Measurements from ENCODE around the gene LARP4B.
"Not testable (repeated sequence)": the region's sequence is repeated elsewhere in the genome, so short reads cannot be mapped to it uniquely, and the experiment has no call there.

Gene LARP4B

GRCh38 chr10:955820-956217 lies 24.3 kb upstream of the LARP4B start:
- DNase-seq: no peak

DNA sequence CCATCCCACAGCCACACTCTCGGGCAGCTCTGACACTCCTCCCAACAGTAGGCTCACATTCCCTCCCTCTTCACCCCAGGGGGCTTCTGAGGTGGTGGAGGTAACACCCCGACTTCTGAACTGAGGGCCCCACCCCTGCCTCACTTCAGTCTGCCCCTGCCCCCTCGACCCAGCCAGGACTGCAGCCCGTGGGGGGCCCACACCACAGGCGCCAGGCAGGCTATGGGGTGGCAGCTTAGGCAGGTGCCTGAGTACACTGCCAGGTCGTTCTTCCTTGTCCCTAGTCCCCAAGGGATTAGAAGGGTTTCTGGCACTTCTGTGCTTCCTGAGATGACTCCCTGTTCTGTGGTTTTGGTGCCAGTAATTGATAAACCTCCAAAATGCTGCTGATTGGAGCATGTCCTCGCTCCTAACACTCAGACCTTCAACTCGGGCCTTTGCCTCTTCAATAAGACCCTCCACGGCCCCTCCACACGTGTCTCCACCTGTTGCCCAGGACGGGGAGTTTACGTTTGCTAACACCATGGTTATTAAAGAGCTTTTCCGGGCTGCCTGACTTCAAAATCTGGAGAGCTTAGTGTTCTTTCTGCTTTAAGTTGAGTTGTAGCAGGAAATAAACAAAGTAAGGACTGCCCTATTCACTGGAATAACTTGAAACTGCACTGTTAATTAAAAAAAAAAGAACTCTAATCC lies 23.8 kb upstream of the LARP4B start:
- no peak for DNase-seq

DNA sequence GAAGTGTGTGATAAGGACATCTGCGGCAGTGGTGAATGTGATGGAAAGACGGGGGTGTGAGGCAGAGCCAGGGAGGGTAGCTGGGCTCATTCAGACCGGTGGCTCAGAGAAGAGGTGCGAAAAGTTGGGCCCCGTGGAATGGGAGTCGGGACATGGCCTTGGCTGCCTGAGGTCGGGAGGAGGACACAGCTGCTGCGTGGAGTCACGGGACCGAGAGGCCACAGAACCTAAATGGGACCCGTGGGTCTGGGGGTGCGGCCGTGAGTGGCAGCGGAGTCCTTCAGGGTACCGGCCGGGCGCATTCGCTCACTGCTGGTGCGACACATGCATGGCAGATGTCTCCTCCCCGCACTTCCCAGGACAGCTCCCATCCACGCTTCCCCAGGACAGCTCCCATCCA lies 22.9 kb upstream of the LARP4B start:
- DNase-seq: no peak

GRCh38 chr10:953836-954235 lies 22.3 kb upstream of the LARP4B start:
- DNase-seq: no peak

DNA sequence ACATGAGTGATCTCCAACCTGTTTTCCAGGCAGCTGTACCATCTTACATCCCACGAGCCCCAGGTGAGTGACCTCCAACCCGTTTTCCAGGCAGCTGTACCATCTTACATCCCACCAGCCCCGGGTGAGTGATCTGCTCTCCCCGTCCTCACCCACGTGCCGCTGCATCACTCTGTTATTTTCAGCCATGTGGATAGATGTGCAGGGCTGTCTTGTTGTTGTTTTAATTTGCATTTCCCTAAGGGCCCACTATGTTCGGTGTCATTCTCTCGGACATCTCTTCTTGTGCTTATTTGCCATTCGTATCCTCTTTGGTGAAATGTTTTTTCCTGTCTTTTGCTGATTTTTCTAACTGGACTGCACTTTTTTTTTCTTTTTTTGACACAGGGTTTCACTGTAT lies 17.9 kb upstream of the LARP4B start:
- no peak for DNase-seq

GRCh38 chr10:948347-948746 lies 16.8 kb upstream of the LARP4B start:
- no peak for DNase-seq

GRCh38 chr10:947881-948280 lies 16.4 kb upstream of the LARP4B start:
- DNase-seq: no peak

- no peak for DNase-seq
These were observed 15.5 kb upstream of the LARP4B start for GRCh38 chr10:947051-947450.

DNA sequence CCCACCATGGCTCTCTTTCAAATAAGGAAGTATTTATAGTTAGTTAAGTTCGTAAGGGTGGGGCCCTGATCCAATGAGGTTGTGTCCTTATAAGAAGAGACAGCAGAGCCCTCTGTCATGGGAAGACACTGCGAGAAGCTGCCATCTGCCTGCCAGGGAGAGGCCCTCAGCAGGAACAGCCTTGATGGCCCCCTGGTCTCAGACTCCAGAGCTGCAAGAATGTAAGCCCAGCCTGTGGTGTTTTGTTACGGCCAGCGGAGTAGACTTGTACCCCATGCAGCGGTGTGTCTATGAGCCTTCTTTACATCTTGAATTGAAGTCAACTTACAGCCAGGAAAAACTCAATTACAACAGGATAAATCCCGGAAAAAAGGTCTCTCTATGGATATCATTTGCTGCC lies 14.3 kb upstream of the LARP4B start:
- DNase-seq: no peak

DNA sequence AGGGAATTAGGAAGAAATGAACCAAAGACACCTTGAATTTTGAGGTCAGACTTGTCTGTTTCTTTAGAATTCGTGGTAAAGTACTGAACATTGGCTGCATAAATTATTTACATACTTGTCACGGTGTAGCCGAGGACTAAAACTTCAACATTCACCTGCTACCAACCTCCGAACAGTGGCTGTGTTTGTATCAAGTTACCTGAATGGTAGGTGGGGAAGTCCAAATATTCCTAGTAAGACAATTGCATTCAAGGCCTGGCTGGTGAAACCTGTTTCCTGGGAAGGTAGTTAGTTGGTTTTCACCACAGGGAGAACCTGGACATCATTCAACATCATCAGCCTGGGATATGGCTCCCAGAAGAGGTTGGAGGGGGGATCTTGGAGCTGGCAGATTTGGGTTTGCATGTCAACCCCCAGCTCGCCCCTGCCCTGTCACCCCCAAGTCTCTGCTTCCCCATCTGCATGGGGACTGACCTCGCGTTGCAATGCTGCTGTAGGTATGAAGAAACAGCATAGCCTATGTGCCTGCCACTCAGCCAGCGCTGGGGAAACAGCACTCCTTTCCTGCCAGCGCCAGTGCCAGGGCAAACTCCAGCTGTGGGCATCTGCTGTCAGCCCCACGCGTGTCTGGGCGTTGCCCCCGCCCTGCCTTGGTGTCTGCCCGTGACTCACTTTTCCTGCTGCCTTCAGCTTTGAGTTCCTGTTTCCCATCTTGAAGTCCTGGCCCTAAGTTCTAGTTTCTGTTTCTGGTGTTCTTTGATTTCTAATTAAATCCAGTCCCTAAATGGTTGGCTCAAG lies 12.7 kb upstream of the LARP4B start:
- peak; percentile 48 for DNase-seq

GRCh38 chr10:943334-944033 lies 12.0 kb upstream of the LARP4B start:
- no peak for DNase-seq

DNA sequence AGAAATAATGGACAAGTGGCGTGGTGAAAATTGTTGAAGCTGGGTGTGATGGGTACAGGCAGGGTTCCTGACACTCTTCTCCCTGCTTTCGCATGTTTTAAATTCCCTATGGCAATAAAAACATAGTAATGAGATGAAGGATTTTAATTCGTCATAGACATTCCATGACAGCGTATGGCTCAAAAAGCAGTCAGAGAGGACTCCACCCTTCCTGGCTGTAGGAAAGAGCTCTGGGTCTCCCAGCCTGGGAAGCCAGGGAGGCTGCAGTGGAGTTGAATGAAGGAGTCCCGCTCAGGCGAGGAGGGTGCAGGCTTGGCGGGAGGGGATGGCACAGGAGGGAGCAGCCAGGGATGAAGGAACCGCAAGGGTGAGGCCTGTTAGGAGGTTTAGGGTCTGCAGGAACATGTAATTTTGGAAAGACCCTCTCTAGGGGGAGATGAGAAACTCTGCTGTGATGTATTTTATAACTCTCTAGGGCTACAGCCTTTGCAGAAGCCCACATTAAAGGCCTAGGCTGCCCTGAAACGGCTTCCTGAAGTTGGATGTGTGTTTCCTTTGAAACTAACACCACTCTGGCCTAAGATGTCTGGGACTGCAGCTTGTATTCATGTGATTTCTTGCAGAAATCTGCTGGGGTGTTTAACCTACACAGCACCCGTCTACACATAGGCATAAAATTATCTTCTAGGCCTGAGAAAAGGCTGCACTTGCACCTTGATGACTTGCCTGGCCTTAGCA lies 7.6 kb upstream of the LARP4B start:
- no peak for DNase-seq

GRCh38 chr10:934746-935406 lies 3.4 kb upstream of the LARP4B start:
- no peak for DNase-seq

GRCh38 chr10:934165-934564 lies 2.7 kb upstream of the LARP4B start:
- not testable (repeated sequence) for DNase-seq

DNA sequence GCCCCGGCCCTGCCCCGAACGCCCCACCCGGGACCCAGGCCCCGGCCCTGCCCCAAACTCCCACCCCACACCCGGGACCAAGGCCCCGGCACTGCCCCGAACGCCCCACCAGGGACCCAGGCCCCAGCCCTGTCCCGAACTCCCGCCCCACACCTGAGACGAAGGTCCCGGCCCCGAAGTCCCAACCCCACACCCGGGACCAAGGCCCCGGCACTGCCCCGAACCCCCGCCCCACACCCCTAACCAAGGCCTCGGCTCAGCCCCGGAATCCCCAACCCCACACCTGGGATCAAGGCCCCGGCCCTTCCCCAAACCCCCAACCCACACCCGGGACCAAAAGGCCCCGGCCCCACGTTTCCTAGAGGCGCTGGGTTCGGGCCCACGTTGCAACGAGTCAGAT lies 1.1 kb upstream of the LARP4B start:
- no peak for DNase-seq

GRCh38 chr10:930625-931325 lies 730 bp downstream of the LARP4B start:
- DNase-seq: peak; percentile 57

GRCh38 chr10:929960-930624 lies 1.4 kb downstream of the LARP4B start:
- peak; percentile 68 for DNase-seq

DNA sequence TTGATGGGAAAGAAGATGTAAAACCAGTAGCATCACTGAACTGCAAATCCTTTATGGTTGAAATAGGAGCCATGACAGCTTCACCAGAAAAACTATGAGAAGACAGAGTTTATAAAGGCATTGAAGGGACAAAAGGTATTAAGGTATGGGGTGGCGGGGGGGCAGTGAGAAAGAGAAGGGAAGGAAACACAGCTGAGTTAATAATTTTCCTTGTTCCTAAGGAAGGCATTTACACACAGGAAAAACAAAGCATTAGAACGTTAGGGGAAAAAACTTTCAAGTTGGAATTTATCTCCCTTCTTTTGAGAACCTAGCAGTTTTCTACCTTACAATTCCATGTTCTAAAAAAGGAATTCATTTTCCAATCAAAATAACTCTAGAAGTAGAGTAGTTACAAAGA lies 4.4 kb downstream of the LARP4B start:
- no peak for DNase-seq

GRCh38 chr10:926075-926698 lies 5.3 kb downstream of the LARP4B start:
- DNase-seq: no peak

GRCh38 chr10:924524-924859 lies 7.0 kb downstream of the LARP4B start:
- DNase-seq: no peak
